Peyer's patch (tissue), 4 donors: ENCODE data around the gene SCN9A. TPM values are rescaled to one million over a fixed set of nuclear protein-coding genes. Genes with fewer than 3 reads are reported as not detected.

Source experiments
- DNase-seq, 3 donors: peaks; one replicate each; pipeline ENCODE4 v3.0.0-alpha.2; 2017 to 2019
- H3K27ac ChIP-seq, 4 donors: fragments of 200-600 bp; sonication (generic); one replicate each; pipeline ENCODE4 v1.5.1; 2016 to 2019
- H3K27me3 ChIP-seq, 2 donors: fragments of 200-600 bp; sonication (generic); one replicate each; pipeline ENCODE4 v1.5.1; 2019
- H3K36me3 ChIP-seq, 3 donors: fragments of 200-600 bp; sonication (generic); one replicate each; pipeline ENCODE4 v1.5.1; 2016 to 2019
- H3K4me1 ChIP-seq, 4 donors: fragments of 200-600 bp; sonication (generic); one replicate each; pipeline ENCODE4 v1.5.1; 2016 to 2019
- H3K4me3 ChIP-seq, 4 donors: fragments of 200-600 bp; sonication (generic); 1 replicate in 3 of 4; 2 replicates in 1 of 4; pipeline ENCODE4 v1.5.1; 2016 to 2019; ENCODE audit warnings: mild to moderate bottlenecking in 1 of 4
- H3K9me3 ChIP-seq, 4 donors: fragments of 200-600 bp; sonication (generic); one replicate each; pipeline ENCODE4 v1.5.1; 2016 to 2019; ENCODE audit warnings: mild to moderate bottlenecking in 1 of 4
- POLR2A ChIP-seq, 2 donors: fragments of 450-650 bp; IDR thresholded peaks; one replicate each; pipeline ENCODE4 v1.5.1; 2017; ENCODE audit warnings: antibody characterized with exemption in 2 of 2, mild to moderate bottlenecking in 2 of 2, moderate library complexity in 2 of 2
- total RNA-seq, 4 donors: library from RNA; depleted of rRNA; stranded (reverse); fragments of >200 nt; gene quantifications; one replicate each; pipeline ENCODE4 v1.1.0, GENCODE V29; 2016
- TF ChIP-seq, protein P1 (sequence below), 6 experiments: fragments of 450-650 bp in 4 of 6; fragments of 200-600 bp in 2 of 6; sonication (generic) in 1 of 6; IDR thresholded peaks; one replicate each; pipeline ENCODE4 v1.5.1; 2017 to 2019; ENCODE audit warnings: antibody characterized with exemption in 6 of 6, mild to moderate bottlenecking in 3 of 6, moderate library complexity in 1 of 6

Gene SCN9A
- total RNA-seq, 4 donors from 2014 or later, result 7.5 to 19.8 (median 8.7) TPM

DNA sequence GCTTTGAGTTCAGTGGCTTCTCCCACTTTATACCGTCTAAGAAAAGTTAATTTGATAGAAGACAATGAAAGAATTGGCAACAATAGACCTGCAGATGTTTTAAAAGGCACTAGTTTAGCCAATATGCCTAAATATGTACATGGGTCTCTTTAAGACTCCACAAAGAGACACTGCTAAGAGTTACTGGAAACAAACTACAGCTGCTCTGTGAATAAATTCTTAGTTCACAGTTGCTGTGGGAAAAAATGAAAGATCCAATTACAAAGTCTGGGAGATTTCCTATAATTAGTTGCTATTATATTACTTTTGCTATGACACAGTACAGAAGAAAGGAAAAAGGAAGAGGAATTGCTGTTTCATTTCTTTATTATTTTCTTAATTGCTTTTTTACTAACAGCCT is 34.3 kb downstream of the SCN9A start:
- no peaks in the 10 kb centered on the region for H3K36me3 ChIP-seq
- H3K27me3 ChIP-seq, result no peaks in the 10 kb centered on the region
- TF ChIP-seq, protein P1, sequence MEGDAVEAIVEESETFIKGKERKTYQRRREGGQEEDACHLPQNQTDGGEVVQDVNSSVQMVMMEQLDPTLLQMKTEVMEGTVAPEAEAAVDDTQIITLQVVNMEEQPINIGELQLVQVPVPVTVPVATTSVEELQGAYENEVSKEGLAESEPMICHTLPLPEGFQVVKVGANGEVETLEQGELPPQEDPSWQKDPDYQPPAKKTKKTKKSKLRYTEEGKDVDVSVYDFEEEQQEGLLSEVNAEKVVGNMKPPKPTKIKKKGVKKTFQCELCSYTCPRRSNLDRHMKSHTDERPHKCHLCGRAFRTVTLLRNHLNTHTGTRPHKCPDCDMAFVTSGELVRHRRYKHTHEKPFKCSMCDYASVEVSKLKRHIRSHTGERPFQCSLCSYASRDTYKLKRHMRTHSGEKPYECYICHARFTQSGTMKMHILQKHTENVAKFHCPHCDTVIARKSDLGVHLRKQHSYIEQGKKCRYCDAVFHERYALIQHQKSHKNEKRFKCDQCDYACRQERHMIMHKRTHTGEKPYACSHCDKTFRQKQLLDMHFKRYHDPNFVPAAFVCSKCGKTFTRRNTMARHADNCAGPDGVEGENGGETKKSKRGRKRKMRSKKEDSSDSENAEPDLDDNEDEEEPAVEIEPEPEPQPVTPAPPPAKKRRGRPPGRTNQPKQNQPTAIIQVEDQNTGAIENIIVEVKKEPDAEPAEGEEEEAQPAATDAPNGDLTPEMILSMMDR (IDR thresholded peaks at IDR 0.05), result no peak
- TF ChIP-seq POLR2A (IDR thresholded peaks at IDR 0.05), result no peak
- no peaks in the 10 kb centered on the region for H3K4me1 ChIP-seq
- H3K4me3 ChIP-seq, result no peak overlapping the region
- no peak overlapping the region for H3K27ac ChIP-seq
- H3K9me3 ChIP-seq, result no peaks in the 10 kb centered on the region
- DNase-seq, result no peak

DNA sequence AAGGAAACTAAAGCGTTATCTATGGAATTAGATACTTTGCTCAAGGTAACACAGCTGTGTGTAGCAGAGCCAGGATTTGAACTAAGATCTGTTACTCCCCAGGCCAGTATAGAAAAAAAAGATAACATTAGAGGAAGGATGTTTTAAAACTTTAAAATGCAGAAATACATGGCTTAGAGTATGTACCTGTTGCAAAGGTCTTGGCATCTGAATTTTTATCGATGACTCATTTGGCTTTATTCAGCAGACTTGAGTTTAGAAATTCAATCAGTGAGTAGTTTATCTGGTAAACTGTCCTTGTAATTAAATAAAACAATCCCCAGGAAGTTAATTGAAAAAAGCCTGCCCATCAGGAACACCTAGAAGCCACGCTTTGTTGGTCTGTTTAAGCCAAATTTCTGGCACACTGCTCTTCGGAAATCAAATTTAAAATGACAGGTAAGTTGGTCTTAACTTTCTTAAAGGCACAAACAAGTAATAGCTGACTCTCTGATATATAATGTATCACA is 36.9 kb downstream of the SCN9A start:
- no peak for DNase-seq
- no peaks in the 10 kb centered on the region for H3K27me3 ChIP-seq
- H3K4me1 ChIP-seq, result no peaks in the 10 kb centered on the region
- H3K4me3 ChIP-seq, result no peak overlapping the region
- no peak overlapping the region for H3K27ac ChIP-seq
- no peaks in the 10 kb centered on the region for H3K36me3 ChIP-seq
- no peaks in the 10 kb centered on the region for H3K9me3 ChIP-seq
- TF ChIP-seq POLR2A (IDR thresholded peaks at IDR 0.05), result no peak
- TF ChIP-seq, protein P1 (IDR thresholded peaks at IDR 0.05), result no peak

DNA sequence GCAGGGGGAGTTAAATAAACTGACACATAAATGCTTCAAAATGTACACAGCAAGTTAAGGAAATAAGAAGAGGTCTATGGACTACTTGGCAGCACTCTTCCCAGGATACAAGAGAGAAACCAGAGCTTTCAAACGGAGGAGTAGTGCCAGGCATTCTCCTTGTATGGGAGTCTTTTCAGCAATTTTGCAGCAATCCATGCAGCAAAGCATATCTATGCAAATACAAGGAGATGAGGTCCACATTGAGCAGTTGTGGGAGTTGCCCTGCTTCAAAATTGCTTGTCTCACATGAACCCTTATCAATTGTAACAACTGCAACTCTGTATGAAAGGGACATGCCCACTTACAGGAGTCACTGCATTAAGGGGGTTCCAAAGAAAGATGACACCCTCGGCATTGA is 37.8 kb downstream of the SCN9A start:
- no peak overlapping the region for H3K27ac ChIP-seq
- no peak for DNase-seq
- no peaks in the 10 kb centered on the region for H3K4me1 ChIP-seq
- H3K9me3 ChIP-seq, result no peaks in the 10 kb centered on the region
- TF ChIP-seq POLR2A (IDR thresholded peaks at IDR 0.05), result no peak
- TF ChIP-seq, protein P1 (IDR thresholded peaks at IDR 0.05), result no peak
- no peaks in the 10 kb centered on the region for H3K36me3 ChIP-seq
- H3K27me3 ChIP-seq, result no peaks in the 10 kb centered on the region
- H3K4me3 ChIP-seq, result no peak overlapping the region

DNA sequence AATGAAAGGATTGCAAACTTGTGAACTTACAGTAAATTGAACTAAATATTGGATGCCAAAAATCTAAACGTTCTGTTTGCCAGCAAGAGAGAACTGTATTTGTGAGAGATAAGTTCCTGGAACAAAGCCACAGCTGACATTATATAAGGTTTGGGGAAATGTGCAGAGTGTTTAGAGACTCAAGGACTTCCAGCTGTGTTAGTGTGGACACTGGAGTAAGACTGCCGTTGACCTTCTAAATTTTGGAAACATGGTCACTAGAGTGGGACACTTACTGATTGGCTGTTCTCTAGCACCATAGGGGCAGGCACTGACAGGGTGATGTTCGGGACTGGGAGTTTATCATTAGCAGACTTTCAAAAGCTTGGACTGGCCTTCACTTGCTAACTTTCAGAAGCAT is 40.5 kb downstream of the SCN9A start:
- TF ChIP-seq, protein P1 (IDR thresholded peaks at IDR 0.05), result no peak
- no peak for TF ChIP-seq POLR2A (IDR thresholded peaks at IDR 0.05)
- H3K4me3 ChIP-seq, result no peak overlapping the region
- H3K9me3 ChIP-seq, result no peaks in the 10 kb centered on the region
- DNase-seq, result no peak
- H3K36me3 ChIP-seq, result no peaks in the 10 kb centered on the region
- H3K27ac ChIP-seq, result no peak overlapping the region
- H3K4me1 ChIP-seq, result no peaks in the 10 kb centered on the region
- no peaks in the 10 kb centered on the region for H3K27me3 ChIP-seq

DNA sequence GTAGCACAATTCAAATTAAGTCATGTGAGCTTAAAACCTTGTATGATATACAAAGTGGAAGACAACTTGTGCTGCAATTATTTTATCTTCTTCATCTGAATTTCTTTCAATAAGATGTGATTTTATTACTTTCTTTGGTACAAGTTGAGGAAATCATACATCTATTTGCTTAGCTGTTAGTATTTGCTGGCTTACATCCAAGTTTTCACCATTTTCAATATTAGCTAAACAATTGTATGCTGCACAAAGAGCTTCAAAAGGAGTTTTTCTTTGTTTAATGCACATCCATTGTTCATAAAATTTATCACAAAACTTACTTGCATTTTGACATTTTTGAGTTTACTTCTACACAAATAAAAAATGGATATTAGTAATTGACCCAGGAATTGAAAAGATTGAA is 40.9 kb downstream of the SCN9A start:
- TF ChIP-seq POLR2A (IDR thresholded peaks at IDR 0.05), result no peak
- TF ChIP-seq, protein P1 (IDR thresholded peaks at IDR 0.05), result no peak
- Histone ChIP-seq H3K27me3 (no peaks in the 10 kb centered on the region), H3K36me3 (no peaks in the 10 kb centered on the region), H3K4me3 (no peak overlapping the region), H3K9me3 (no peaks in the 10 kb centered on the region), H3K4me1 (no peaks in the 10 kb centered on the region), H3K27ac (no peak overlapping the region)
- no peak for DNase-seq

DNA sequence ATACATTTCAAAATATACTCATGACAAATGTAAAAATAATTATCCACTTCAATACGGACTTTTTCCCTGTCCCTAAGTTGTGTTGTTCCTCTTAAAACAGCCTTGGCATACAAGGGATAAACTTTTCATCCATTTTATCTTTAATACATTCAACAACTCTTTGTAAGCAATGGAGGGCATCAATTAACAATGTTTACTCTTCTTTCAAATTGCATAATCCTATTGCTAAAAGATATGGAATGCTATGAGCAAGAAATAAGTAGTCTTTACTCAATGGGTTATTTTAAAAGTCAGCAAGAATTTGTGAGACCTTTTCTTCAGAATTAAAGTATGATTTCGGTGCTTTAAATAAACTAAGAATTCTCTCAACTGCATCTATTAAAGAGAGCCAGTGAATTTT is 41.9 kb downstream of the SCN9A start:
- H3K27ac ChIP-seq, result no peak overlapping the region
- H3K4me1 ChIP-seq, result no peaks in the 10 kb centered on the region
- no peaks in the 10 kb centered on the region for H3K36me3 ChIP-seq
- no peaks in the 10 kb centered on the region for H3K9me3 ChIP-seq
- DNase-seq, result no peak
- no peak overlapping the region for H3K4me3 ChIP-seq
- TF ChIP-seq POLR2A (IDR thresholded peaks at IDR 0.05), result no peak
- TF ChIP-seq, protein P1 (IDR thresholded peaks at IDR 0.05), result no peak
- H3K27me3 ChIP-seq, result no peaks in the 10 kb centered on the region
